UCSD-AML1 (cell line): ENCODE measurements around the gene CCDC172.

Experiments used
- DNase-seq: peaks from one replicate; lab custom pipeline; 2025; ENCODE audit not compliant: unreplicated experiment; lab: John Stamatoyannopoulos, UW

CCDC172 gene

GRCh38 chr10:116429288-116429977, 105.2 kb downstream of the CCDC172 start:
- DNase-seq, result no peak
